Endodermal cell (in vitro differentiated cells): Measurements from ENCODE around the gene TCOF1. TPM values are rescaled to one million over a fixed set of nuclear protein-coding genes. Genes with fewer than 3 reads are reported as not detected.
"Not testable (repeated sequence)": the region's sequence is repeated elsewhere in the genome, so short reads cannot be mapped to it uniquely, and the experiment has no call there.

ENCODE experiments used
- DNase-seq: peaks from one replicate; pipeline ENCODE4 v3.0.0-alpha.2; 2017
- H3K27ac ChIP-seq: 2 replicates; pipeline ENCODE4 v1.5.1; 2013; ENCODE audit warnings: mild to moderate bottlenecking, low read depth, low read length, moderate library complexity
- H3K27me3 ChIP-seq: 2 replicates; pipeline ENCODE4 v1.6.1; 2013; ENCODE audit warnings: mild to moderate bottlenecking, low read length, moderate library complexity; ENCODE audit not compliant: insufficient read depth, control insufficient read depth, poor library complexity, severe bottlenecking
- H3K36me3 ChIP-seq: 2 replicates; pipeline ENCODE4 v1.7.0; 2013; ENCODE audit warnings: mild to moderate bottlenecking, low read length, moderate library complexity; ENCODE audit not compliant: control insufficient read depth, insufficient read depth
- H3K4me1 ChIP-seq: one replicate; pipeline ENCODE4 v1.7.0; 2013; ENCODE audit warnings: low read length; ENCODE audit not compliant: control insufficient read depth, insufficient read depth
- H3K4me3 ChIP-seq: 2 replicates; pipeline ENCODE4 v1.5.1; 2013; ENCODE audit warnings: mild to moderate bottlenecking, low read length, moderate library complexity
- H3K9ac ChIP-seq: 2 replicates; pipeline ENCODE4 v1.6.1; 2013; ENCODE audit warnings: mild to moderate bottlenecking, low read length, moderate library complexity; ENCODE audit not compliant: poor library complexity, severe bottlenecking; ENCODE audit errors: extremely low read depth
- H3K9me3 ChIP-seq: 2 replicates; pipeline ENCODE4 v1.6.1; 2013; ENCODE audit warnings: mild to moderate bottlenecking, low read length, moderate library complexity; ENCODE audit not compliant: control insufficient read depth
- H3K27ac Mint-ChIP-seq: 2 replicates; pipeline ENCODE4 v1.8.0; 2020; ENCODE audit warnings: mixed read lengths
- H3K27me3 Mint-ChIP-seq: 2 replicates; pipeline ENCODE4 v1.8.0; 2021; ENCODE audit warnings: mild to moderate bottlenecking, mixed read lengths; ENCODE audit not compliant: insufficient read depth
- H3K36me3 Mint-ChIP-seq: 2 replicates; pipeline ENCODE4 v1.8.0; 2020; ENCODE audit warnings: low read depth, mixed read lengths
- H3K4me1 Mint-ChIP-seq: 2 replicates; pipeline ENCODE4 v1.8.0; 2020; ENCODE audit warnings: mixed read lengths
- H3K4me3 Mint-ChIP-seq: 2 replicates; pipeline ENCODE4 v1.8.0; 2020; ENCODE audit warnings: mild to moderate bottlenecking, moderate library complexity, mixed read lengths
- H3K9me3 Mint-ChIP-seq: 2 replicates; pipeline ENCODE4 v1.8.0; 2020; ENCODE audit warnings: mild to moderate bottlenecking, mixed read lengths
- CTCF ChIP-seq: fragments of 200-600 bp; sonication (generic); conservative IDR thresholded peaks from 2 replicates; pipeline ENCODE4 v1.5.0; 2021; ENCODE audit warnings: antibody characterized with exemption, mild to moderate bottlenecking
- WGBS, 2 experiments: methylation state at CpG; one replicate each; pipeline versions ENCODE4 v1.1.5 to v1.1.7; 2013; ENCODE audit warnings: missing lambda C conversion rate in 2 of 2, mixed read lengths in 1 of 2; ENCODE audit not compliant: insufficient coverage in 1 of 2, insufficient read length in 1 of 2; 5-methylcytosine and 5-hydroxymethylcytosine counted together
- total RNA-seq, 2 donors: library from RNA; stranded (reverse); fragmentation: NEBNext Ultra II Directional in 1 of 2; extraction: Animal tissue kit (Norgen Biotek cat#: 25700) in 1 of 2; gene quantifications; 2 replicates in 1 of 2; 3 replicates in 1 of 2; pipeline ENCODE4 v1.2.1, GENCODE V29; 2021

TCOF1 gene
- total RNA-seq, 2 donors from 2014 or later: 88.8 to 107 TPM

- Mint-ChIP-seq H3K9me3 (no peaks in the 10 kb centered on the region), H3K27ac (no peak overlapping the region), H3K36me3 (no peaks in the 10 kb centered on the region), H3K4me3 (no peak overlapping the region), H3K27me3 (peaks cover 4% of the 10 kb centered on the region), H3K4me1 (no peaks in the 10 kb centered on the region)
- H3K4me1 ChIP-seq: no peaks in the 10 kb centered on the region
- H3K27ac ChIP-seq: no peak overlapping the region
- DNase-seq: peak; percentile 41
- WGBS, 2 experiments: 82 to 84% methylated on average over 3 to 7 of the region's 7 CpGs
- H3K9ac ChIP-seq: no peak overlapping the region
- H3K36me3 ChIP-seq: no peaks in the 10 kb centered on the region
- no peak for TF ChIP-seq CTCF
- no peaks in the 10 kb centered on the region for H3K9me3 ChIP-seq
- no peak overlapping the region for H3K4me3 ChIP-seq
- no peaks in the 10 kb centered on the region for H3K27me3 ChIP-seq
These were observed 62.3 kb downstream of the TCOF1 start for GRCh38 chr5:150419630-150420270.

- WGBS, 2 experiments: 56 to 90% methylated on average over 2 to 4 of the region's 4 CpGs
- no peaks in the 10 kb centered on the region for H3K4me1 Mint-ChIP-seq
- no peak overlapping the region for H3K9ac ChIP-seq
- H3K27me3 Mint-ChIP-seq: peaks cover 1% of the 10 kb centered on the region
- no peak for TF ChIP-seq CTCF
- H3K27me3 ChIP-seq: no peaks in the 10 kb centered on the region
- H3K9me3 ChIP-seq: no peaks in the 10 kb centered on the region
- H3K9me3 Mint-ChIP-seq: no peaks in the 10 kb centered on the region
- no peak overlapping the region for H3K27ac Mint-ChIP-seq
- H3K36me3 Mint-ChIP-seq: no peaks in the 10 kb centered on the region
- H3K36me3 ChIP-seq: no peaks in the 10 kb centered on the region
- H3K4me3 Mint-ChIP-seq: no peak overlapping the region
- H3K4me3 ChIP-seq: no peak overlapping the region
- H3K4me1 ChIP-seq: no peaks in the 10 kb centered on the region
- no peak overlapping the region for H3K27ac ChIP-seq
- DNase-seq: peak; percentile 50
These were observed 64.6 kb downstream of the TCOF1 start for GRCh38 chr5:150422075-150422474.

GRCh38 chr5:150422758-150423157 is 65.3 kb downstream of the TCOF1 start:
- Mint-ChIP-seq H3K4me1 (no peaks in the 10 kb centered on the region), H3K4me3 (no peak overlapping the region), H3K36me3 (no peaks in the 10 kb centered on the region), H3K27me3 (peaks cover 1% of the 10 kb centered on the region), H3K27ac (no peak overlapping the region), H3K9me3 (no peaks in the 10 kb centered on the region)
- H3K4me1 ChIP-seq: no peaks in the 10 kb centered on the region
- no peaks in the 10 kb centered on the region for H3K36me3 ChIP-seq
- no peaks in the 10 kb centered on the region for H3K9me3 ChIP-seq
- no peak overlapping the region for H3K9ac ChIP-seq
- peak; percentile 18 for DNase-seq
- TF ChIP-seq CTCF: no peak
- 42 to 100% methylated on average over 1 to 2 of the region's 3 CpGs for WGBS, 2 experiments
- H3K4me3 ChIP-seq: no peak overlapping the region
- H3K27me3 ChIP-seq: no peaks in the 10 kb centered on the region
- no peak overlapping the region for H3K27ac ChIP-seq

GRCh38 chr5:150426165-150426564 is 68.7 kb downstream of the TCOF1 start:
- H3K4me1 ChIP-seq, H3K4me3 Mint-ChIP-seq, H3K9ac ChIP-seq, H3K27ac ChIP-seq, H3K9me3 Mint-ChIP-seq, H3K9me3 ChIP-seq, DNase-seq, H3K27me3 ChIP-seq, H3K27ac Mint-ChIP-seq, H3K36me3 ChIP-seq, H3K4me3 ChIP-seq, H3K36me3 Mint-ChIP-seq, H3K27me3 Mint-ChIP-seq, H3K4me1 Mint-ChIP-seq: not testable (repeated sequence)
- WGBS, 2 experiments: 96% methylated on average over 3 to 9 of the region's 9 CpGs
